HS-5 (cell line): ENCODE measurements around the gene RAC2.
"Not testable (repeated sequence)": the region's sequence is repeated elsewhere in the genome, so short reads cannot be mapped to it uniquely, and the experiment has no call there.

Source experiments
- DNase-seq: peaks from one replicate; pipeline ENCODE4 v3.0.0-alpha.2; 2012; ENCODE audit warnings: low read depth

Gene RAC2

DNA sequence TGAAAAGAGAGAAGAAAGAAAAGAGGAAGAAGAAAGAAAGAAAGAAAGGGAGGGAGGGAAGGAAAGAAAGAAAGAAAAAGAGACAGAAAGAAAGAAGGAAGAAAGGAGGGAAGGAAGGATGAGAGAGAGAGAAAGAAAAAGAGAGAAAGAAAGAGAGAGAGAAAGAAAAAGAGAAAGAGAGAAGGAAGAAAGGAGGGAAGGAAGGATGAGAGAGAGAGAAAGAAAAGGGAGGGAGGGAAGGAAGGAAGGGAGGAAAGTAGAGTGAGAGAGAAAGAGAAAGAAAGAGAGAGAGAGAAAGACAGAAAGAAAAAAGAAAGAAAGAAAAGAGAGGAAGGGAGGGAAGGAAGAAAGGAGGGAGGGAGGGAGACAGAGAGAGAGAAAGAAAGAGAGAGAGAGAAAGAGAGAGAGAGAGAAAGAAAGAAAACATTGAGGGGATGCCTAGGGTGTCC lies 11.5 kb upstream of the RAC2 start:
- no peak for DNase-seq

DNA sequence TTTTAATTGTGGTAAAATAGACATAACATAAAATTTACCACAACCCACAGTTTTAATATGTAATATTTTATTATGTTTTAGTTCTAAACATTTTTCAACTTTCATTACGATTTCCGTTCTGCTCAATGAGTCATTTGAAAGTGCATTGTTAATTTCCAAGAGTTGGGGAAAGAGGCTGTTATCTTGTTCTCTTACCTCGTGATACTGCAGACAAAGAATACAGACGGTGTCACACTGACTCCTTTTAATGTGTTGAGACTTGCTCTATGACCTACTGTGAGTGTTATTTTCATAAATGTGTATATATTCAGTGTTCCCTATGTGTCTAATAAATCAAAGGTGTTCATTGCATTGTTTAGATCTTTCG lies 10.8 kb upstream of the RAC2 start:
- no peak for DNase-seq

DNA sequence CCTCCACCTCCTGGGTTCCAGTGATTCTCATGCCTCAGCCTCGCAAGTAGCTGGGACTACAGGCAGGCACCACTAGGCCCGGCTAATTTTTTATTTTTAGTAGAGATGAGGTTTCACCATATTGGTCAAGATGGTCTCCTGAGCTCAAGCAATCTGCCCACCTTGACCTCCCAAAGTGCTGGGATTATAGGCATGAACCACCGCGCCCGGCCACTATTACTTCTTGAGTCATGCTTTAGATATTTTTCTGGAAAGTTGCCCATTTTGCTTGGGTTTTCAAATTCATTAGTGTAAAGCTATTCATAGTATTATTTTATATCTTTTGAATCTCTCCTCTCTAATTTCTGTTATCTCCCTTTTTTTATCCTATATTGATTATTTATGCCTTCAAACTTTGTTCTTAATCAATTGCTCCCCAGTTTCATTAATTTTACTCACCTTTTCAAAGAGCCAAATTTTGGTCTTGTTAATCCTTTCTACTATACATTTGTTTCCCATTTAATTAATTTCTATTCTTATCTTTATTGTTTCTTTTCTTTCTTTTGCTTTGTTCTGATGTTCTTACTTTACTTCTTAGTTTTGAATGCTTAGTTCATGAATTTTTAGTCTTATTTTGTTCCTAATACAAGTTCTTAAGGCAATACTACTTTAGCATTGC lies 10.3 kb upstream of the RAC2 start:
- peak; percentile 56 for DNase-seq

DNA sequence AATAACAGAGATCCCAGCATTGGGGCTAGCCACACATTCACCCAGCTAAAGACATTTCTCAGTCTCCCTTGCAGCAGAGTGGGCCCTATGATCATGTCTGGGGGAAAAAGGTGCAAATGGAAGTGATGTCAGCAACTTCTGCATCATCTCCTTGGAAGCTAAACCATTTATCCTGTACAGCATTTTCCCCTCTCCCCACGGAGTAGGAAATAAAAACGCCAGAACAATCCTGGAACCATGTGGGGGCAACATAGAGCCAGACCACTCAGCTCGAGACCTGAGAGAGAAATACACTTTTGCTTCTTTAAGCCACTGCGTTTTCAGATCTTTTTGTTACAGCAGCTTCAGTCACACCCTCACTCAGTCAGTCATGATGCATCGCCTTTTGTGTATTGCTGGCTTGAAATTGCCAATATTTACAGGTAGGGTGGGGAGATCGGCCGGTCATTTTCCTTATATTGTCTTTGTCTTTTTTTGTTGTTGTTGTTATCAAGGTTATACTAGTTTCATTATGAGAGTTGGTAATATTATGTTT lies 9.1 kb upstream of the RAC2 start:
- DNase-seq = no peak

DNA sequence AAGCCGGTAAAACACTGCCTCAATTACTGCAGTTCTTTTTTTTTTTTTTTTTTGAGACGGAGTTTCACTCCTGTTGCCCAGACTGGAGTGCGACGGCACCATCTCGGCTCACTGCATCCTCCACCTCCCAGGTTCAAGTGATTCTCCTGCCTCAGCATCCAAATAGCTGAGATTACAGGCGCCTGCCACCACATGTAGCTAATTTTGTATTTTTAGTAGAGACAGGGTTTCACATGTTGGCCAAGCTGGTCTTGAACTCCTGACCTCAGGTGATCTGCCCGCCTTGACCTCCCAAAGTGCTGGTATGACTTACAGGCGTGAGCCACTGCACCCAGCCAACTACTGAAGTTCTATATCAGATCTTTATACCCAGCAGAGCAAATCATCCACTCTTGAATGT lies 7.8 kb upstream of the RAC2 start:
- not testable (repeated sequence) for DNase-seq

DNA sequence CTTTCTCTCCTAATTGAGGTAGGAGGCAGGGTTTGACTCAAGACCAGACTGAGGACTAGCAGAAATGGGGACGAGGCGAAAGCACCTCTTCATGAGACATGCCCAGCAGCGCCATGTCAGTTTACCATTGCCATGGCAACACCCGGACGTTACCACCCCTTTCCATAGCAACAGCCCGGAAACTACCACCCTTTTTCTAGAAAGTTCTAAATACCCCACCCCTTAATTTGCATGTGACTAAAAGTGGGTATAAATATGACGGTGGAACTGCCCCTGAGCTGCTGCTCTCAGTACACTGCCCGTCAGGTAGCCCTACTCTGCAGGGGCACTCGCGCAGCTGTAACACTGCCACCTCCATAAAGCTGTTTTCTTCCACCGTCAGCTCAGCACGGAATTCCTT lies 5.9 kb upstream of the RAC2 start:
- DNase-seq = no peak

DNA sequence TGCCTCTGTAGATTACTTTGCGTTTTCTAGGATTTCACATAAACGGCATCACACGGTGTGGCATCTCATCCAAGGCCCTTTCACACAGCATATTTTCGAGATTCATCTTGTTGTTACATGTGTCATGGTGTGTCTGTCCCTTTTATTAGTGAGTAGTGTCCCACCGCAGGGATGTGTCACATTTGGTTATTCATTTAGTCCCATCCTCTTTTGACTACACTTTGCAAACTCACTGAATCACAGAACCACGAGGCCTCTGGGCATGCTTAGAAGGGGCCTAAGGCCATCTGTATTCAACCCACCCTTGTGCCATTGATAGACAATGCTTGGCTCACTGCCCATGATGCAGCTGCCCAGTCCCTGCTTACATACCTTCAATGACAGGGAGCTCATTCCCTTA lies 4.2 kb upstream of the RAC2 start:
- no peak for DNase-seq

DNA sequence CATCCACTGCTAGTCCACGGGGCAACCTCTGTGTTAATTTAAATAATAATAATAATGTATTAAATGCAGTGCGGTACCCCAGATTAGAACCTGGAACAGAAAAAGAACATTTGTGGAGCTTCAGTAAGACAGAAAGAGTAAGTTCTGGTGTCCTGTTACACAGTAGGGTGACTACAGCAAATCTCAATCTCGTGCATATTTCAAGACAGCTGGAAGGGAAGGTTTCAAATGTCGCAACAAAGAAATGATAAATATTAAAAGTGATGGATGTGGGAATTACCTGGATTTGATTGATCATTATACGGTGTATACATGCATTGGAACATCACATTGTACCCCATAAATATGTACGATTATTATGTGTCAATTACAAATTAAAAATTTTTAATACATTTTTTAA lies 1.7 kb upstream of the RAC2 start:
- no peak for DNase-seq

DNA sequence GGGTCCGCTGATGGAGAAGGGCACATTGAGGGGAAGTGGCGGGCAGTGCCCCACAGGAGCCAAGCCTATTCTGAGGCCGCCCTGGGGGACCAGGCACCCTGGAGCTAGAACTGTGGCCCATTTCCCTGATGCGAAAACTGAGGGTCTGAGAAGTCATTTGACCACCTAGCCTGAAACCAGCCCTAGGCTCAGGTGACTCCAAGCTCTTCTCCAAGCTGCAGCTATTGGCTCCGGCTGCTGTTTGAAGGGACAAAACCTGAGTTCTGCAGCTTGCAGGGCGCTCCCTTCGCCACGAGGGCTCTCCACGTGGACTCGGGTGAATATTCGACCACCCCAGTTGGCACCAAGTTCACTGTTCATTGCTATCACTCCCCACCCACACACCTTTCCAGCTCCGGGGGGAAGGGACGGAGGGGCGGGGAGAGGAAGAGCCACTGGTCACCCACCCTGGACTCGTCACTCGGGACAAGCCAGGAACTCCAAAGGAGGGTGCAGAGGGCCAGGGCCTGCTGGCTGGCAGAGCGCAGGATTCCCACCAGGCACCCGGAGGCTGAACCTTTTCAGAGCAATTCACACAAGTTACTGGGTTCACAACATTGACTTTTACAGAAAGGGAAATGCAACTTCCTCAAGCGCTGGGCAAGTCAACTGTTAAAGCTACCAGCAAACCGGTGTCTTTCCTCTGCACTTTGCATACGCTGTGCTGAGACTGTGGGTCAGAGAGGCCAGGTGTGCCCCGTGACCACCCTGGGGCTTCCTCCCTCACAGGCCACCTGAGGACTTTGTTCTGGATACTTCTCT lies 1.1 kb upstream of the RAC2 start:
- no peak for DNase-seq

DNA sequence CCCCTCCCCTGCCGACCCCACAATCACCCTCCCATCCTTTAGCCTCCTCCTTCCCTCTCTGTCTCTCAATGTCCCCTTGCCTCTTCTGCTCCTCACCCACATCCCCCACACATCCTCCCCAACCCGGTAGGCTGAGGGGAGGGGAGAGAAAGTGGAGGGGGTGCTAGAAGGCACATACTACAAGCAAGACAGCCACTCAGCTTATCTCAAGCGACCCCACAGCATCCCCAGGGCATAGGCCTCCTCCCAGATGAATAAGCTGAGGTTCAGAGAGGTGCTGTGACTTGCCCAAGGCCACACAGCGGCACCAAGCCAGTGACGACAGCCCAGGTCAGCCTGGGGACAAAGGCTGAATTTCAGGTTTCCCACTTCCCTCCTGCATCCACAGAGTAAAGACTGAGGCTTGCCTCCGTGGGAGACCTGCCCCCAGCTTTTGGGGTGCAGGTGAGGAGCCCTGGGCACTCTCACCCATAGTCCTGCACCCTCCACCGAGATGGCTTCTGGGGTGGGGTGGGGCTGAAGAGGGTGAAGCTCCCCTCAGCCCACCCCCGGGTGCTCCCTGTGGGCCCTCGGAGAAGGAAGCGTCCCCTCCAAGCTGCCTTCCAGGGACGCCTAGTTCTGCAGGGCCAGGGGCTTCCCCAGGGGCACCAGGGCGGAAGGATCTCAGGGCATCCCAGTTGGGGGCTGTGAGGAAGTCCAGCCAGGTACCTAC lies 511 bp downstream of the RAC2 start:
- no peak for DNase-seq

DNA sequence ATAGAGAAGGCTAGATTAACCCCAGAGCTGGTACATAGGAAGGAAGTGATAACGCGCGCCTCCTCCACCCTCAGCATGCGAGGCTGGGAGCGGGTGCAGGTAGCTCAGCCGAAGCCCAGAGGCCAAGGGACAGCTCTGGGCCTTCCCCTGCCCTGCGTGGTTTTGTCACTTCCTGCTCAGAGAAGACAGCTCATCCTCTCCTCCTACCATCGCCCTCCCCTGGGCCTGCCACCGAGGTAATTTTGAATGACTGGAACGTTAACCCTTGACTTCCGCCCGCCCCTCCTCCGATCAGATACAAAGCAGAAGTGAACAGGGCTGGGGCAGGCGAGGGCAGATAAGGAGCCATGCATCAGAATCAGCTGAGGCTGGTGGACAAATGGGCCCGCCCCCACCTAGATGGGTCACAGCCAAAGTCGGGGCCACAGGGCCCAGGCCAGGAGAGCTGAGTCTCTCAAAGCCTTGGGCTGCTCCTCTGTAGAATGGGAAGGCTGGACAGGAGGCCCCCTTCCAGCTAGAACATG lies 1.6 kb downstream of the RAC2 start:
- no peak for DNase-seq

DNA sequence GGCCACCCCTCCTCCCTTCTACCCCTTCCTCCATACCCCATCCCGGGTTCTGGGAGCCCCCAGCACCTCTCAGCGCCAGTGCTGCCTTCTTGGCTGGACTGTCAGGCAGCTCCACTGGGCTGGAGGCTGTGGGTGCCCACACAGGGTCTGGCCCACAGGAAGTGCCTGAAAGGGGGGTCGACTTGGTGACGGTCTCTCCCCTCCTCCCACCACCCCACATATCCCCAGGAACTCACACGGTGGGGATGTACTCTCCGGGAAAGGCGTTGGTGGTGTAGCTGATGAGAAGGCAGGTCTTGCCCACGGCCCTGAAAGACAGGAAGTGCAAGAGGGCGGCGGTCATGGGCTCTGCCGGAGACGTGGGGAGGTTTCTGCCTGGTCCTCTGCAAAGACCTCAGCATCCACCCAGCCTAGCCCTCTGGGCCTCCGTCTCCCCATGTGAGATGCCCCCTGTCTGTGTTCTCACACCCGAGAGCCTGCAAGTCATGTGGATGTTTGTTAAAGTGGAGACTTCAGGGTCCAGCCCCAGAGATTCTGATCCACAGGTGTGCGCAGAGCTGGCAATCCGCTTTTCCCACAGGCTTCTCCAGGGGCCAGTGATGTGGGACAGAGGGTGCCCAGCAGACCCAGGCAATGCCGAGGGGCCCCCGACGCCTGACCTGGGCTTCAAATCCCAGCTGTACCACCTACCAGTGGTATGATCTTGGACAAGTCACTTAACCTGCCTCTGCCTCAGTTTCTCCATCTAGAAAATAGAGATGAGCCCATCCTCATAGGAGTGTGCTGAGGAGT lies 2.5 kb downstream of the RAC2 start:
- no peak for DNase-seq

DNA sequence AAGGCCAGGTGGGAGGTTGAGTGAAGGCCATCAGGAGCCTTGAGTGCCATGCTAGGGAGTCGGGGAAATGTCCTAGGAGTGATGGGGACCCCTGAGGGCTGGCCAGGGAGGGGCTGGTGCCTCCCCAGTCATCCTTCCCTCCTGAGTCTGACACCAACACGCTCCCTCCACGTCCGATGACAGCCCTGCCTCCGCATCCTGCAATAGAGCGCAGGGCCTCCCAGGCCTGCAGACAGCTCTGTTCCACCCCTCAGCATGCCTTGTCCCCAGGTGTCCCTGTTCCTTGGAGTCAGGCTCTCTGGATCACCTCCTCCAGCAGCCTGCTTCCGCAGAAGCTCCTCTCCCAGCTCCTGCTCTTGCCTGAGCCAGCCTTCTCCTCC lies 3.1 kb downstream of the RAC2 start:
- no peak for DNase-seq

DNA sequence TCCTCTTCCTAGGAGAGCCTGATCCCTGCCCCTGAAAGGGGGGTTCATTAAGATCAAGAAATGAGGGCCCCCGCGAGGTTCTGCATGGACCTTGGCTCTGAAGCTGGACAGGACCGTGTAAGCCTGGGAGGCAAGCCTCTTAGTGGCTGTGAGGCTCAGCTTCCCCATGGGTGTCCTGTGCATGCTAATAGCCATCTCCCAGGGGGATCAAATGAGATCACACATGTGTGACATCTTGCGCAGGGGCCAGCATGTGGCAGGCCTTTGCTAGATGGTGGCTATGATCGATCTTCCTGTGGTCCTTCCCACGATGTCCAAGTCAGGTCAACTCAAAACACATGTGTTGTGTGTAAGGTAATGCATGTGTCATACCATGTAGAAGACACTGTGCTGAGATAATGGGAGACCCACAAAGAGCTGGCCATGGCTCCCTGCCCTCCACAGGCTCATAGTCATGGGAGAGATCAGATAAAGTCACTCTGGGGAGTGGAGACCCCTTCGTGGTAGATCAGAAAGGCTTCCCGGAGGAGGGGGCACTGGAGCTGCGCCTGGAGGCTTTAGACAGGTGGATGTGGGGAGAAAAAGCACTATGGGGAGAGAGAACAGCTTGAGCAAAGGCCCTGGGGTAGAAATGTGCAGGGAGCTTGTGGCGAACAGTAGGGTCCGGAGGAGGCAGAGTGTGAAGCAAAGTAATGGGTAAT lies 3.7 kb downstream of the RAC2 start:
- DNase-seq = no peak

DNA sequence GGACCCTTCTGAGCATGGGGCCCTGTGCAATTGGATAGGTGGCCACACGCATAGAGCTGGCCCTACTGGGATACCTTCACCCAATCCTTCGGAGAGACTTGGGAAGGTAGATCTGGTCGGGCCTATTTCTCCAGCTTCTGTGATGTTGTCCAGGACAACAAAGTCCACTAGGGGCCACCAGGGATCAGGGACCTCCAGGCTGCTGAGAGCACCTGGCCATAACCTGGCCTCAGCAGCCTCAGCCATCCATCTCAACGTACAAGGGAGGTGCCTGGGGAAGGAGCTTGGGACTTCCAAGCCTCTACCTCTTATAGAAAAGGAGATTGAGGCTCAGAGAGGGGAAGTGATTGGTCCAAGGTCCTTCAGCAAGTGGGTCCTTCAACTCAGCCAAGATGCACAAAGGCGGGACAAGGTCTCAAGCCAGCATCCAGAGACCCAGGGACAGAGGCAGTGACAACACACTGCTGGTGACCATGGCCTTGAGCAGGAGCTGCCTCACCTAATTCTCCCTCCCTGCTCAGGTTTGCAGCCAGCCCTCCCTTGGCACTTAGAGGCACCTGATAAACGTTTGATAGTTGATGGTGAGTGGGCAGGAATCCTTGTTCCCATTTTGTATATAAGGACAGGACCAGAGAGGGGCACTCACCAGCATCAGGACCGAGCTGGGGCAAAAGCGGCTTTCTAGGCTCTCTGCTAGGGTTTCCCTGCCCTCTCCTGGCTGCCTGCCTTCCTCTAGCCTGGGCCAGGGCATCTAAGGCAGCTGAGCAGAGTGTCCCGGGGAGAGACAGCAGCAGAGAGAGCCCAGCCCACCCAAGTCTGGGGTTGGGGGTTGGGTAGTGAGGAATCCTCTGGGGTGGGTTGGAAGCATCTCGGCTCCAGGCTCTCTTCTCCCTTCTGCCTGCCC lies 4.5 kb downstream of the RAC2 start:
- no peak for DNase-seq

DNA sequence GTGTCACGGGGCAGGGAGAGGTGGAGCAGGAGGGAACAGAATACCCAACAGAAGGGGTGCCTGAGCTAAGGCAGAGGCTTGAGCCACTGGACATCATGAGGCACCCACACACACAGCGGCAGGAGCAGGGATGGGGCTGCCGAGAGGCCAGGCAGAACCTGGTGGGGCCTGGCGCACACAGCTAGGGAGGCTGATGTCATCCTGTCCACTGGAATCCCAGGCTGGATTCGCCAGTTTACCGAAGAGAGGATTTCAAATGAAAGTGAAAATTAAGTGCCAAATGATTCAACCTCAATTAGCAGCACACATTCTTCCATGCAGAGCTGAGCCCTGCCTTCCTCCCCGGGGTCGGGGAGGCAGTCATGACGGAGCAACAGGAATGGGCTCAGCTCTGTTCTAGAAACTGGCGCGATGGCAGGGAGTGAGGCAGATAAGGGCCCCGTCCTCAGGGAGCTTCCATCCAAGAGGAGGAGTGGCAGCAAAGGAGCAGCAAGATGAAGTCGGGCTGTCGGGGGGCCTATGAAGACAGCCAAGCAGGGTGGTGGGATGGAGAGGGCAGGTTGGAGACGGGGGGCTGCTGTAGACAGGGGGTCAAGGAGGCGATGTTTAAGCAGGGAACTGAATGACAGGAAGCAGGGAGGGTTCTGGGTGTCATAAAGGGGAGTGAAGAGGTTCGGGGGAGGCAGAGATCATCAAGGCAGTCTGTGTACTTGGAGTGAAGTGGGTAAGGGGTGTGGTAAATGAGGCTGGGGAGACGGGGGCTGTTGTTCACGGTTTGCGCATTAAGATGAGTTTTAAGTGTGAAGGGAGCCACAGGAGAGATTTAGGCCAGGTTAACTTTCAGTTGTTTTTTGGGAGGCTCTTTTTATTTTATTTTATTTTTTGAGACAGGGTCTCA lies 6.4 kb downstream of the RAC2 start:
- DNase-seq = no peak

DNA sequence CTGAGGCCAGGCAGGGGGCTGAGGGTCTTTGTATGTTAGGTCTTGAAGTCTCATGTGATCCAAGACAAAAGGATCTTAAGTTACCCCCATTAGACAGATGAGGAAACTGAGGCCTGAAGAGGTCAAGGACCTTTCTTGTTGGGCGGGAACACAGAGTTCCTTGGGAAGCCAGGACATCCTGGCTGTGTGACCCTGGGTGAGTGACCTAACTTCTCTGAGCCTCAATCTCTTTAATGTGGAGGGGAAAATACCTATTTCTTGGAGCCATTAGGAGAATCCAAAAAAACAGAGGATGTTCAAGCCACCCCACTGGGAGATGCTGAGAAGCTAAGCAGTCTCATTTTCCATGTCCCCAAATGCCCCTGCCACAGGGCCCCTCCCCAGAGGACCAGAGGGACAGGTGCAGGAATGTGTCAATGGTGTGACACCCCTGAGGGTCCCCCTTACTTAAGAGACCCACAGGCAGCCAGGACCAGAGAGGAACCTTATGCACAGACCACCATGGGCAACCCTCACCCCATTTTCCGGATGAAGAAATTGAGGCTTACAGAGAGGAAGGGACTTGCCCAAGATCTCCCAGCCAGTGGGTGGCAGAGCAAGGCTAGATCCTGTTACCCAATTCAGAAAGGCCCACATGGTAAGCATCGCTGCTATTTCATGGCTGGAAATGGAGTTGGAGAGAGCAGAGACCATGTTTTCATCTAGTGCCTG lies 8.0 kb downstream of the RAC2 start:
- DNase-seq = no peak
